Suprapubic skin (tissue), 3 donors: ENCODE data around the gene CNPY4.

Experiments used
- CTCF ChIP-seq, 2 donors: fragments of 200-600 bp in 1 of 2; fragments of 450-650 bp in 1 of 2; sonication (generic) in 1 of 2; IDR thresholded peaks; one replicate each; pipeline ENCODE4 v1.5.1; 2016 to 2019; ENCODE audit warnings: antibody characterized with exemption in 2 of 2, mild to moderate bottlenecking in 1 of 2, moderate library complexity in 1 of 2
- EP300 ChIP-seq: sonication (generic); formaldehyde crosslinking; IDR thresholded peaks from one replicate; pipeline ENCODE4 v1.6.1; 2017; ENCODE audit warnings: antibody characterized with exemption
- POLR2A ChIP-seq, 2 donors: fragments of 450-650 bp; IDR thresholded peaks; one replicate each; pipeline ENCODE4 v1.6.1; 2017; ENCODE audit warnings: antibody characterized with exemption in 2 of 2, mild to moderate bottlenecking in 2 of 2, moderate library complexity in 2 of 2

- TF ChIP-seq POLR2A (IDR thresholded peaks at IDR 0.05), result no peak
- no peak for TF ChIP-seq CTCF (IDR thresholded peaks at IDR 0.05)
- no peak for TF ChIP-seq EP300
Observed at GRCh38 chr7:100158229-100159098, 39.0 kb downstream of the CNPY4 start, which contains the start of gene TRAPPC14.
